ENCODE results near the gene RBM4. TPM values are rescaled to one million over a fixed set of nuclear protein-coding genes. Genes with fewer than 3 reads are reported as not detected.
A peak's percentile ranks its signal among the peaks of the same experiment; 100 is the strongest.

RBM4 gene
- total RNA-seq, 1 donor from 2014 or later = 153 TPM

DNA sequence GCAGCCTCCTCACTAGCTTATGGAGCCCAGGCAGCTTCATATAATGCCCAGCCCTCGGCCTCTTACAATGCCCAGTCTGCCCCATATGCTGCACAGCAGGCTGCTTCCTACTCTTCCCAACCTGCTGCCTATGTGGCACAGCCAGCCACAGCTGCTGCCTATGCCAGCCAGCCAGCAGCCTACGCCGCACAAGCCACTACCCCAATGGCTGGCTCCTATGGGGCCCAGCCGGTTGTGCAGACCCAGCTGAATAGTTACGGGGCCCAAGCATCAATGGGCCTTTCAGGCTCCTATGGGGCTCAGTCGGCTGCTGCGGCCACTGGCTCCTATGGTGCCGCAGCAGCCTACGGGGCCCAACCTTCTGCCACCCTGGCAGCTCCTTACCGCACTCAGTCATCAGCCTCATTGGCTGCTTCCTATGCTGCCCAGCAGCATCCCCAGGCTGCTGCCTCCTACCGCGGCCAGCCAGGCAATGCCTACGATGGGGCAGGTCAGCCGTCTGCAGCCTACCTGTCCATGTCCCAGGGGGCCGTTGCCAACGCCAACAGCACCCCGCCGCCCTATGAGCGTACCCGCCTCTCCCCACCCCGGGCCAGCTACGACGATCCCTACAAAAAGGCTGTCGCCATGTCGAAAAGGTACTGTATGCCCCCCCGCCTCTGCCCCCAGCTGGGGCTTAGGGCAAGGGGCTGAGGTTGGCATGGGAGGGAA is 13.3 kb upstream of the RBM4 start:
- Histone ChIP-seq H3K27me3 (ENCODE audit: insufficient read depth, low read length) (no peaks in the 10 kb centered on the region), H3K79me2 (ENCODE audit: insufficient read depth, low read length) (peaks cover 100% of the 10 kb centered on the region), H3K27ac (ENCODE audit: low read depth, low read length) (no peak overlapping the region), H3K36me3 (ENCODE audit: insufficient read depth, low read length) (peaks cover 54% of the 10 kb centered on the region), H2AFZ (ENCODE audit: low read depth, low read length) (no peak overlapping the region), H3K4me2 (ENCODE audit: low read length) (no peak overlapping the region), H3K9me3 (ENCODE audit: insufficient read depth, low read depth, low read length) (no peaks in the 10 kb centered on the region), H4K20me1 (ENCODE audit: insufficient read depth, low read length) (peaks cover 100% of the 10 kb centered on the region), H3K4me1 (ENCODE audit: insufficient read depth, low read length) (no peaks in the 10 kb centered on the region), H3K4me3 (ENCODE audit: insufficient read depth, low read depth, low read length) (no peak overlapping the region), H3K9ac (ENCODE audit: low read length) (no peak overlapping the region)
- H3K27me3 Mint-ChIP-seq (ENCODE audit: low read depth, unreplicated experiment) = no peaks in the 10 kb centered on the region
- H3K4me3 Mint-ChIP-seq (ENCODE audit: unreplicated experiment) = no peak overlapping the region
- DNase-seq (ENCODE audit: low read depth) = no peak
- no peaks in the 10 kb centered on the region for H3K9me3 Mint-ChIP-seq (ENCODE audit: unreplicated experiment)
- H3K36me3 Mint-ChIP-seq (ENCODE audit: low read depth, unreplicated experiment) = peaks cover 35% of the 10 kb centered on the region
- H3K4me1 Mint-ChIP-seq (ENCODE audit: low read depth, unreplicated experiment) = peaks cover 28% of the 10 kb centered on the region
- no peak for TF ChIP-seq EZH2 (IDR thresholded peaks at IDR 0.05; ENCODE audit: insufficient read depth, low read length)
- TF ChIP-seq, protein P1, sequence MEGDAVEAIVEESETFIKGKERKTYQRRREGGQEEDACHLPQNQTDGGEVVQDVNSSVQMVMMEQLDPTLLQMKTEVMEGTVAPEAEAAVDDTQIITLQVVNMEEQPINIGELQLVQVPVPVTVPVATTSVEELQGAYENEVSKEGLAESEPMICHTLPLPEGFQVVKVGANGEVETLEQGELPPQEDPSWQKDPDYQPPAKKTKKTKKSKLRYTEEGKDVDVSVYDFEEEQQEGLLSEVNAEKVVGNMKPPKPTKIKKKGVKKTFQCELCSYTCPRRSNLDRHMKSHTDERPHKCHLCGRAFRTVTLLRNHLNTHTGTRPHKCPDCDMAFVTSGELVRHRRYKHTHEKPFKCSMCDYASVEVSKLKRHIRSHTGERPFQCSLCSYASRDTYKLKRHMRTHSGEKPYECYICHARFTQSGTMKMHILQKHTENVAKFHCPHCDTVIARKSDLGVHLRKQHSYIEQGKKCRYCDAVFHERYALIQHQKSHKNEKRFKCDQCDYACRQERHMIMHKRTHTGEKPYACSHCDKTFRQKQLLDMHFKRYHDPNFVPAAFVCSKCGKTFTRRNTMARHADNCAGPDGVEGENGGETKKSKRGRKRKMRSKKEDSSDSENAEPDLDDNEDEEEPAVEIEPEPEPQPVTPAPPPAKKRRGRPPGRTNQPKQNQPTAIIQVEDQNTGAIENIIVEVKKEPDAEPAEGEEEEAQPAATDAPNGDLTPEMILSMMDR (IDR thresholded peaks at IDR 0.05; ENCODE audit: insufficient read depth, low read depth, low read length) = no peak
- no peak for FAIRE-seq
- peak overlapping the region; percentile 12 for H3K27ac Mint-ChIP-seq (ENCODE audit: unreplicated experiment)

DNA sequence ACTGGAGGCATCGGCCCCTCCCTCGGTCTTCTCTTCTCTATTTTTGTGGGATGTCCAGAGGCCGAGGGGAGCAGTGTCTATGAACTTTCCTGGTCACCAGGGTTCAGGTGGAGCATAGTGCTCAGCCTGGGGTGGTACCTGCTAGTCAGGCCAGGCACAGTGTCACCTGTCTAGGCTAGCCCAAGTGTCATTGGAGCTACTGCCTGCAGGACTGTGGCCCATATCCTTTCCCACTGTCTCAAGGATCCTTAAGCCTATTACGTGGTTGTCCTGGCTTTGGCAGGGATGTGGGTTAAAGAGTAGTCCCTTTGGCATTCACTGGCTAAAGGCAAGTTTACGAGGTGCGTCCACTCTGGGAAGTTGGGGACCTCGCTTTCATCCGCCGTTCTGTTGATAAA is 12.8 kb upstream of the RBM4 start:
- no peaks in the 10 kb centered on the region for H3K27me3 ChIP-seq (ENCODE audit: insufficient read depth, low read length)
- peaks cover 100% of the 10 kb centered on the region for H3K79me2 ChIP-seq (ENCODE audit: insufficient read depth, low read length)
- no peak overlapping the region for H3K27ac ChIP-seq (ENCODE audit: low read depth, low read length)
- H3K4me3 ChIP-seq (ENCODE audit: insufficient read depth, low read depth, low read length) = no peak overlapping the region
- no peak overlapping the region for H2AFZ ChIP-seq (ENCODE audit: low read depth, low read length)
- H3K36me3 ChIP-seq (ENCODE audit: insufficient read depth, low read length) = peaks cover 58% of the 10 kb centered on the region
- H3K9ac ChIP-seq (ENCODE audit: low read length) = no peak overlapping the region
- peaks cover 99% of the 10 kb centered on the region for H4K20me1 ChIP-seq (ENCODE audit: insufficient read depth, low read length)
- H3K36me3 Mint-ChIP-seq (ENCODE audit: low read depth, unreplicated experiment) = peaks cover 37% of the 10 kb centered on the region
- H3K4me3 Mint-ChIP-seq (ENCODE audit: unreplicated experiment) = no peak overlapping the region
- DNase-seq (ENCODE audit: low read depth) (no peak), FAIRE-seq (no peak)
- no peaks in the 10 kb centered on the region for H3K9me3 Mint-ChIP-seq (ENCODE audit: unreplicated experiment)
- no peaks in the 10 kb centered on the region for H3K4me1 ChIP-seq (ENCODE audit: insufficient read depth, low read length)
- TF ChIP-seq EZH2 (IDR thresholded peaks at IDR 0.05; ENCODE audit: insufficient read depth, low read length) = no peak
- TF ChIP-seq, protein P1 (IDR thresholded peaks at IDR 0.05; ENCODE audit: insufficient read depth, low read depth, low read length) = no peak
- no peaks in the 10 kb centered on the region for H3K9me3 ChIP-seq (ENCODE audit: insufficient read depth, low read depth, low read length)
- H3K27me3 Mint-ChIP-seq (ENCODE audit: low read depth, unreplicated experiment) = no peaks in the 10 kb centered on the region
- peaks cover 24% of the 10 kb centered on the region for H3K4me1 Mint-ChIP-seq (ENCODE audit: low read depth, unreplicated experiment)
- H3K27ac Mint-ChIP-seq (ENCODE audit: unreplicated experiment) = no peak overlapping the region
- H3K4me2 ChIP-seq (ENCODE audit: low read length) = no peak overlapping the region

DNA sequence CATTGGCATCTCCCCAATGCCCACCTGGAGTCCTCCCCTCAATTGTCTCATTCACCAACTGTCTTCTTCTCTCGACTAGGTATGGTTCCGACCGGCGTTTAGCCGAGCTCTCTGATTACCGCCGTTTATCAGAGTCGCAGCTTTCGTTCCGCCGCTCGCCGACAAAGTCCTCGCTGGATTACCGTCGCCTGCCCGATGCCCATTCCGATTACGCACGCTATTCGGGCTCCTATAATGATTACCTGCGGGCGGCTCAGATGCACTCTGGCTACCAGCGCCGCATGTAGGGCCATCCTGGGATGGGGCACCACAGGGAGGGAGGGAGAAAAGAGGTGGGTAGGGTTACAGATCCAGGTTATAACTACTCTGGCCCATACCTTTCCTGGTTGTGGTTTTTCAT is 12.1 kb upstream of the RBM4 start:
- Mint-ChIP-seq H3K27ac (ENCODE audit: unreplicated experiment) (no peak overlapping the region), H3K36me3 (ENCODE audit: low read depth, unreplicated experiment) (peaks cover 37% of the 10 kb centered on the region), H3K27me3 (ENCODE audit: low read depth, unreplicated experiment) (no peaks in the 10 kb centered on the region), H3K4me3 (ENCODE audit: unreplicated experiment) (peak overlapping the region; percentile 54), H3K9me3 (ENCODE audit: unreplicated experiment) (no peaks in the 10 kb centered on the region), H3K4me1 (ENCODE audit: low read depth, unreplicated experiment) (peaks cover 22% of the 10 kb centered on the region)
- DNase-seq (ENCODE audit: low read depth) = no peak
- Histone ChIP-seq H3K27ac (ENCODE audit: low read depth, low read length) (no peak overlapping the region), H3K27me3 (ENCODE audit: insufficient read depth, low read length) (no peaks in the 10 kb centered on the region), H3K36me3 (ENCODE audit: insufficient read depth, low read length) (peaks cover 58% of the 10 kb centered on the region), H3K4me2 (ENCODE audit: low read length) (no peak overlapping the region), H3K4me1 (ENCODE audit: insufficient read depth, low read length) (no peaks in the 10 kb centered on the region), H3K9ac (ENCODE audit: low read length) (no peak overlapping the region), H2AFZ (ENCODE audit: low read depth, low read length) (no peak overlapping the region), H3K79me2 (ENCODE audit: insufficient read depth, low read length) (peaks cover 100% of the 10 kb centered on the region), H3K4me3 (ENCODE audit: insufficient read depth, low read depth, low read length) (no peak overlapping the region), H4K20me1 (ENCODE audit: insufficient read depth, low read length) (peaks cover 94% of the 10 kb centered on the region), H3K9me3 (ENCODE audit: insufficient read depth, low read depth, low read length) (no peaks in the 10 kb centered on the region)
- TF ChIP-seq, protein P1 (IDR thresholded peaks at IDR 0.05; ENCODE audit: insufficient read depth, low read depth, low read length) = no peak
- no peak for TF ChIP-seq EZH2 (IDR thresholded peaks at IDR 0.05; ENCODE audit: insufficient read depth, low read length)
- FAIRE-seq = no peak
